ENCODE results near the gene HPN. TPM values are rescaled to one million over a fixed set of nuclear protein-coding genes. Genes with fewer than 3 reads are reported as not detected.
A peak's percentile ranks its signal among the peaks of the same experiment; 100 is the strongest.

HPN gene
- total and polyA plus RNA-seq, 2 experiments from 2014 or later = 14.0 to 17.4 TPM

GRCh38 chr19:35066691-35067563 is 25.4 kb downstream of the HPN start:
- Mint-ChIP-seq H3K9me3 (0 out of 3 replicates have a peak, but pooled peaks cover 5% of the 10 kb centered on the region), H3K4me3 (peak overlapping the region; percentile 24; the same call in 2 of the 3 replicates), H3K27ac (peak overlapping the region; percentile 99), H3K27me3 (ENCODE audit: insufficient read depth, low read depth, poor library complexity) (peaks cover 24% of the 10 kb centered on the region), H3K36me3 (ENCODE audit: low read depth) (no peaks in the 10 kb centered on the region; the same call in 2 of the 3 replicates), H3K4me1 (peaks cover 29% of the 10 kb centered on the region)
- no peak overlapping the region for H3K4me3 ChIP-seq
- H3K9me2 ChIP-seq (ENCODE audit: insufficient read depth) = 0 out of 2 replicates have a peak, but pooled peaks cover 4% of the 10 kb centered on the region
- peaks cover 20% of the 10 kb centered on the region for H3K4me1 ChIP-seq (ENCODE audit: insufficient read depth)
- H3F3A ChIP-seq (replicated peaks; ENCODE audit: low read depth) = peaks cover 18% of the 10 kb centered on the region; the same call in 1 of the 2 replicates
- 0 out of 2 replicates have a peak overlapping the region, but pooled peaks have one; percentile 35 for H3K4me2 ChIP-seq
- no peaks in the 10 kb centered on the region for H4K20me1 ChIP-seq (replicated peaks; ENCODE audit: insufficient read depth)
- H3K36me3 ChIP-seq (ENCODE audit: insufficient read depth) = no peaks in the 10 kb centered on the region
- DNase-seq (ENCODE audit: low spot score) = peak; percentile 98
- TF ChIP-seq EZH2phosphoT487 (IDR thresholded peaks at IDR 0.05; ENCODE audit: unreplicated experiment) (no peak), REST (IDR thresholded peaks at IDR 0.05; ENCODE audit: unreplicated experiment) (no peak), JUNB (IDR thresholded peaks at IDR 0.05; ENCODE audit: unreplicated experiment) (no peak), POLR2AphosphoS5 (IDR thresholded peaks at IDR 0.05; ENCODE audit: low read depth) (peak; percentile 27; the same call in 1 of the 2 replicates), EZH2 (IDR thresholded peaks at IDR 0.05; ENCODE audit: low read depth, unreplicated experiment) (no peak), CTCF (conservative IDR thresholded peaks at IDR 0.05; ENCODE audit: low read depth in 2 of 2) (peak; percentile 96 to 99), CREB1 (CRISPR knock-in tag; IDR thresholded peaks at IDR 0.05; ENCODE audit: low read depth) (peak; percentile 43; the same call in 1 of the 2 replicates), ZNF331 (CRISPR knock-in tag; IDR thresholded peaks at IDR 0.05; ENCODE audit: low read depth) (peak; percentile 51), ZNF462 (CRISPR knock-in tag; IDR thresholded peaks at IDR 0.05) (no peak; the same call in 1 of the 2 replicates), STAT1 (IDR thresholded peaks at IDR 0.05; ENCODE audit: unreplicated experiment) (no peak), ZNF114 (CRISPR knock-in tag; IDR thresholded peaks at IDR 0.05) (0 out of 2 replicates have a peak, but pooled peaks have one; percentile 30), NANOG (IDR thresholded peaks at IDR 0.05; ENCODE audit: borderline replicate concordance) (no peak), ETS1 (IDR thresholded peaks at IDR 0.05) (no peak)
- peak; percentile 90 for ATAC-seq
- H2AFZ ChIP-seq = no peak overlapping the region
- H3K79me2 ChIP-seq (replicated peaks; ENCODE audit: insufficient read depth) = no peaks in the 10 kb centered on the region
- peak overlapping the region; percentile 96 for H3K27ac ChIP-seq (ENCODE audit: low read depth)
- peaks cover 5% of the 10 kb centered on the region; the same call in 1 of the 2 replicates for H3K27me3 ChIP-seq (ENCODE audit: insufficient read depth)

All from GM23338 (cell line).